HCT116 (cell line): ENCODE results near the gene ANO10. TPM values are rescaled to one million over a fixed set of nuclear protein-coding genes. Genes with fewer than 3 reads are reported as not detected.

Experiments used
- ATAC-seq: fragments of 200-7000 bp; cut with Tn5 transposase; 2 replicates; pipeline ENCODE4 v1.9.1; 2020; ENCODE audit warnings: mild to moderate bottlenecking, moderate library complexity
- BruUV-seq: library from RNA; stranded (reverse); fragments of 400-500 nt; replicated peaks from 2 replicates; lab custom pipeline; 2021; lab: Mats Ljungman, UMichigan
- CTCF ChIA-PET: fragments of 300-600 bp; sonication (Branson Sonifier 250); formaldehyde crosslinking; loops from one replicate; lab custom pipeline; 2021; ENCODE audit warnings: antibody characterized with exemption; lab: Charles Lee
- POLR2A ChIA-PET: fragments of 300-600, 350-600 bp; sonication (Branson Sonifier 250); formaldehyde crosslinking; loops from one replicate; lab custom pipeline; 2021; ENCODE audit warnings: antibody characterized with exemption; lab: Charles Lee
- RAD21 ChIA-PET, 2 experiments: fragments of 300-600 bp; sonication (Branson Sonifier 250); formaldehyde crosslinking; loops; one replicate each; lab custom pipeline; 2023; ENCODE audit warnings: low total read pairs in 2 of 2; ENCODE audit not compliant: uncharacterized antibody in 2 of 2, unreplicated experiment in 2 of 2, low non-redundant PET in 1 of 2; lab: Charles Lee
- DNase-seq: peaks from one replicate; pipeline ENCODE4 v3.0.0-alpha.2; 2010; ENCODE audit warnings: low read depth, low spot score
- H2AFZ ChIP-seq: fragments of 200-600 bp; shearing (Covaris generic), sonication (generic); 2 replicates; pipeline ENCODE4 v1.6.1; 2017; ENCODE audit warnings: low read depth, mixed run types, mixed read lengths, antibody characterized with exemption, low read length; ENCODE audit not compliant: poor library complexity, severe bottlenecking
- H3K27ac ChIP-seq: 2 replicates; pipeline ENCODE4 v1.5.1; 2012; ENCODE audit warnings: low read depth, low read length
- H3K27me3 ChIP-seq: fragments of 200-600 bp; sonication (generic); 2 replicates; pipeline ENCODE4 v1.6.1; 2016; ENCODE audit warnings: mixed run types, low read length, mixed read lengths; ENCODE audit not compliant: insufficient read depth
- H3K36me3 ChIP-seq, 2 experiments: fragments of 200-500 bp in 1 of 2; fragments of 200-600 bp in 1 of 2; sonication (Bioruptor generic) in 1 of 2; sonication (generic) in 1 of 2; 2 replicates each; pipeline versions ENCODE4 v1.5.1 to v1.6.1; 2014 to 2016; ENCODE audit warnings: low read length in 2 of 2, inconsistent platforms in 1 of 2, mixed read lengths in 1 of 2, mixed run types in 1 of 2; ENCODE audit not compliant: insufficient read depth in 2 of 2, control insufficient read depth in 1 of 2
- H3K4me1 ChIP-seq, 2 experiments: fragments of 200-600 bp in 1 of 2; sonication (generic) in 1 of 2; 2 replicates each; pipeline versions ENCODE4 v1.5.1 to v1.6.1; 2012 to 2017; ENCODE audit warnings: low read length in 2 of 2, inconsistent platforms in 1 of 2, mild to moderate bottlenecking in 1 of 2, mixed read lengths in 1 of 2, mixed run types in 1 of 2, moderate library complexity in 1 of 2; ENCODE audit not compliant: insufficient read depth in 2 of 2, control insufficient read depth in 1 of 2
- H3K4me2 ChIP-seq: fragments of 200-600 bp; sonication (generic); 2 replicates; pipeline ENCODE4 v1.6.1; 2017; ENCODE audit warnings: mixed run types, low read length, mixed read lengths
- H3K4me3 ChIP-seq, 2 experiments: fragments of 200-600 bp in 1 of 2; sonication (generic) in 1 of 2; replicated peaks in 1 of 2; 2 replicates each; pipeline ENCODE4 v1.5.1; 2011 to 2016; ENCODE audit warnings: low read length in 2 of 2, control low read depth in 1 of 2, low read depth in 1 of 2, mild to moderate bottlenecking in 1 of 2, mixed read lengths in 1 of 2, mixed run types in 1 of 2
- H3K79me2 ChIP-seq: fragments of 200-600 bp; sonication (generic); 2 replicates; pipeline ENCODE4 v1.6.1; 2017; ENCODE audit warnings: mild to moderate bottlenecking, mixed run types, low read length, moderate library complexity, mixed read lengths; ENCODE audit not compliant: insufficient read depth
- H3K9ac ChIP-seq: fragments of 200-600 bp; sonication (generic); 2 replicates; pipeline ENCODE4 v1.6.1; 2016; ENCODE audit warnings: low read length, mixed read lengths
- H3K9me2 ChIP-seq: fragments of 200-600 bp; sonication (generic), shearing (Covaris generic); 2 replicates; pipeline ENCODE4 v1.6.1; 2017; ENCODE audit warnings: mixed run types, mild to moderate bottlenecking, moderate library complexity; ENCODE audit not compliant: insufficient read depth
- H3K9me3 ChIP-seq, 2 experiments: fragments of 200-500 bp in 1 of 2; fragments of 200-600 bp in 1 of 2; sonication (Bioruptor generic) in 1 of 2; sonication (generic) in 1 of 2; 2 replicates each; pipeline ENCODE4 v1.6.1; 2014 to 2017; ENCODE audit warnings: low read length in 2 of 2, mixed read lengths in 2 of 2, inconsistent platforms in 1 of 2, low read depth in 1 of 2, mild to moderate bottlenecking in 1 of 2, mixed run types in 1 of 2, moderate library complexity in 1 of 2; ENCODE audit not compliant: control insufficient read depth in 1 of 2, insufficient read depth in 1 of 2
- H4K20me1 ChIP-seq: fragments of 200-600 bp; sonication (generic), shearing (Covaris generic); 2 replicates; pipeline ENCODE4 v1.6.1; 2017; ENCODE audit warnings: mixed run types, mild to moderate bottlenecking, moderate library complexity; ENCODE audit not compliant: insufficient read depth
- ATF3 ChIP-seq: IDR thresholded peaks from 2 replicates; pipeline ENCODE4 v1.6.1; 2012
- CBX3 ChIP-seq: IDR thresholded peaks from 2 replicates; pipeline ENCODE4 v1.6.1; 2012; ENCODE audit warnings: low read depth
- CEBPB ChIP-seq: IDR thresholded peaks from 2 replicates; pipeline ENCODE4 v1.6.1; 2012; ENCODE audit warnings: low read depth
- EZH2phosphoT487 ChIP-seq: fragments of 200-600 bp; IDR thresholded peaks from 2 replicates; pipeline ENCODE4 v1.6.1; 2018; ENCODE audit warnings: antibody characterized with exemption, borderline replicate concordance
- FOSL1 ChIP-seq: IDR thresholded peaks from 2 replicates; pipeline ENCODE4 v1.6.1; 2012; ENCODE audit warnings: low read depth
- POLR2A ChIP-seq: IDR thresholded peaks from 2 replicates; pipeline ENCODE4 v1.7.0; 2011; ENCODE audit warnings: borderline replicate concordance; ENCODE audit not compliant: insufficient read depth, insufficient read length; ENCODE audit errors: extremely low read depth
- POLR2AphosphoS5 ChIP-seq: IDR thresholded peaks from 2 replicates; pipeline ENCODE4 v1.6.1; 2011; ENCODE audit warnings: mild to moderate bottlenecking, low read depth, low read length, moderate library complexity
- REST ChIP-seq: IDR thresholded peaks from 2 replicates; pipeline ENCODE4 v1.6.1; 2012; ENCODE audit warnings: low read depth
- ZBTB33 ChIP-seq: IDR thresholded peaks from 2 replicates; pipeline ENCODE4 v1.6.1; 2011; ENCODE audit warnings: mild to moderate bottlenecking, low read length, moderate library complexity; ENCODE audit not compliant: insufficient replicate concordance; ENCODE audit errors: extremely low read depth
- ZNF274 ChIP-seq: fragments of 200-500 bp; sonication (Bioruptor generic); IDR thresholded peaks from 2 replicates; pipeline ENCODE4 v1.6.1; 2014; ENCODE audit warnings: mild to moderate bottlenecking, low read depth, low read length, inconsistent platforms
- intact Hi-C: fragments of 100-400 bp; cut with micrococcal nuclease; formaldehyde crosslinking; loops from 2 replicates; pipeline ENCODE4 v1.10.0; 2022
- total RNA-seq: library from RNA; stranded (reverse); gene quantifications from one replicate; pipeline ENCODE4 v1.2.1, GENCODE V29; 2021; ENCODE audit not compliant: unreplicated experiment

ANO10 gene
- total RNA-seq, 1 experiment from 2014 or later: 13.3 TPM

GRCh38 chr3:43616034-43616433 is 5.8 kb downstream of the ANO10 start:
- H3K9me2 ChIP-seq: no peaks in the 10 kb centered on the region
- no peak for DNase-seq
- BruUV-seq: no TSS peak
- H3K79me2 ChIP-seq: 0 out of 2 replicates have a peak, but pooled peaks cover 3% of the 10 kb centered on the region
- ChIA-PET RAD21 (no interaction called here), CTCF (no interaction called here), POLR2A (no interaction called here)
- H4K20me1 ChIP-seq: no peaks in the 10 kb centered on the region
- no peak overlapping the region for H3K9ac ChIP-seq
- intact Hi-C loops: no loop called here
- no peak overlapping the region for H2AFZ ChIP-seq
- H3K4me3 ChIP-seq: no peak overlapping the region
- no peaks in the 10 kb centered on the region for H3K36me3 ChIP-seq
- no peaks in the 10 kb centered on the region for H3K27me3 ChIP-seq
- no peak for TF ChIP-seq CEBPB
- TF ChIP-seq EZH2phosphoT487: no peak
- no peak for TF ChIP-seq REST
- no peak for TF ChIP-seq FOSL1
- no peak for TF ChIP-seq ATF3
- no peak for TF ChIP-seq ZNF274
- no peak for TF ChIP-seq POLR2AphosphoS5
- TF ChIP-seq ZBTB33: no peak
- TF ChIP-seq CBX3: no peak
- TF ChIP-seq POLR2A: no peak
- no peak overlapping the region for H3K4me2 ChIP-seq
- no peak for ATAC-seq
- H3K27ac ChIP-seq: no peak overlapping the region
- H3K4me1 ChIP-seq: peaks cover 2 to 4% of the 10 kb centered on the region in 2 experiments; a peak in 3 of 4 replicates
- no peaks in the 10 kb centered on the region for H3K9me3 ChIP-seq
